GM21529 (cell line): ENCODE measurements around the gene CRADD.
"Not testable (repeated sequence)": the region's sequence is repeated elsewhere in the genome, so short reads cannot be mapped to it uniquely, and the experiment has no call there.

ENCODE experiments used
- ATAC-seq: cut with Tn5 transposase; IDR thresholded peaks from one replicate; pipeline ENCODE4 v1.9.1; 2021; ENCODE audit not compliant: unreplicated experiment

CRADD gene

DNA sequence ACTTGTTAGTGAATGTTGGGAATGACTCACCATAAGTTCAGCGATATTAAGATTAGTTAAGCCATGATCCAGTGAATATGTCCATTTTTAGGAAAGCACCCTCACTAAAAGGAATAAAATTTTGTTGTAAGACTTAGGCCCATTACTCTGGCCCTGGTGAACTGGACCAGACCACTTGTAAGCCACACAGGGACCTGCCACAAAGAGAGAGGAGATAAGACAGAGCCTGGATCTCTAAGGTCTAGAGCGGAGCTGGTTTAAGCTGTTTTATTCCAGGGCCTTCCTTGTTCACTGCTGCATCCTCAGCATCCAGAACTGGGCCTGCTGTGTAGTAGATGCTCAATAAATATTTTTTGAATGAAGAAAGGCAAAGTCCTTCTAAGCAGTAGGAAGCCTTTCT lies 79.1 kb downstream of the CRADD start:
- no peak for ATAC-seq

DNA sequence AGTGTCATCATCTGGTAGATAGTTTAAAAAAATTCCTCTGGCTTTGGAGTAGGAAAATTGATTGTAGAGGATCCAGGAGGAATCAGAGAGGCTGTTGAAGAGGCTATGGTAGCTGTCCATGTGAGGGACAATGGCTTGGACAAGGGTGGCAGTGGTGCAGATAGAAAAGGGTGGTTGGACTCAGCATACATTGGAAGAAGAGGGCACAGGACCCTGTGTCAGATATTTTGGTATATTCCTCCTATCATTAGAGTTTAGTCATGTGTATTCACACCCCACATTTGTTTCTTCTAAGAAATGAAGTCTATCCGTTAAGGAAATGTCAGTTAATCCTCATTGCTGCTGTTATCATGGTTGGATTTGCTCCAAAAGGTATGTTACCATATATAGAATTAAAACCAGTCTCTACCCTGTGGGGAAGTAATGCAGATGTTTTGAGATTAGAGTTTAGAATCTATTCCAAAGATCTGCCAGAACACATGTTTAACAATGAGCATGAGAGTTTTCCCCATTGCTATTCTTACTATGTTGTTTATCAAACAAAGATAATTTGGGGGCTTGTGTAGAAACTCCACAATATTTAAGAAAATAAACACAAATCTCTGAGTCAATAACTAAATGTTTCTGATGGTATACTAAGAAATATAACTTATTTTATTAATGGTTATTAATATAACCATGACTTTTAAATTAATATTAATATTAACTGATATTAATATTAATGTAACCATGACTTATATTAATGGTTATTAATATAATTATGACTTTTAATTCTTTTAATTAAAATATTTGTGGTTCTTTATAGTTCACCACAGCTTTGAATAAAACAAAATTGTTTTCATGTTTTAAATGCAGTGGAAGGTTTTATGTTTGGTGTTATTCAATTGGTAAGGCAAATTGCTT lies 80.9 kb downstream of the CRADD start:
- ATAC-seq = no peak

DNA sequence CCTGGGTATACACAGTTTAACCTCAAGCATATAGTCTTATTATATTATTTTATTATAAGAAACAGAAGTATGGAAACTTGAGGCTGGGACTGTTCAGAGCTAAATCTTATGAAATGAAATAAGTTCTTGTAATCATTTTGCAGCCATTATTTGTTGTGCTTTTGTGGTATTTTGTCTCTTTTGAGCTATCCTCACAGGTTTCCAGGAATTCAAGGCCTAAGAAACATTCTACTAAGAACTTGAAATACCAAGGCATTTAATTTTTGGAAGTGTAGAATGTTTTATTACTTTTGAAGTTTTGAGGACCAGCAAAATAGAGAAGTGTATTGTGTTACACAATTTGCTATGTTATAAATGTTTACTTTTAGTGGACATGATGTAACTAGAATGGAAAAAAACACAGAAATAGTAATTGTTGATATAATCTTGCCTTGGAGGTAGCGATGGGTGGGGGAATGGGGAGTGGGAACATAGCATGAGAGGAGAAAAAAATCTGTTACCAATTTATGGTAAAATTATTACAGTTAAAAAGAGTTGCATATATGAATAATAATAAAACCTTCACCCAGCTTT lies 81.7 kb downstream of the CRADD start:
- ATAC-seq = no peak

DNA sequence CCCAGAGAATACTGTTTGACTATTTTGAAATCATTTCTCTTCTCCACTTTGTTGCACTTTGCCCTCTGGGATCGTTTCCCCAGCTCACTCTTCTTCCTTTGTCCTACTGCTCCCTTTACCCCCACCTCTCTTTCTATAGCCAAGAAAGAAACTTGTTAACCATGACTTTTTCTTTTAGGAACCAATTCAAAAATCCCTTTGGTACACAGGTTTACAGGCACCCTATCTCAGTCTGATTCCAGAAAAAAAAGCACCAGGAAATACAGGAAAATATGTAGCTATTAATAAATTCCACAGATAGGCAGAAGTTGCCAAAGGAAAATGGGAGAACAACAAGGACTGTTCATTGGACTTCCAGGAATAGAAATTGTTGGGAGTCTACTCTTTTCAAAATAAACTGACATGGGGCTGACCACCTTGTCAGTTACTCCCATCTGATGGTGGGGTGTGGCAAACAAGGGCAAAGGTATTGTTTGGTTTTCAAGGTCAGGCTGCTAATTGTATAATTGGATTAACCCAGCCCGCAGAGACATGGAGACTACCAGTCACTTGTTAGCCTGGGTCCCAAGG lies 82.4 kb downstream of the CRADD start:
- no peak for ATAC-seq

DNA sequence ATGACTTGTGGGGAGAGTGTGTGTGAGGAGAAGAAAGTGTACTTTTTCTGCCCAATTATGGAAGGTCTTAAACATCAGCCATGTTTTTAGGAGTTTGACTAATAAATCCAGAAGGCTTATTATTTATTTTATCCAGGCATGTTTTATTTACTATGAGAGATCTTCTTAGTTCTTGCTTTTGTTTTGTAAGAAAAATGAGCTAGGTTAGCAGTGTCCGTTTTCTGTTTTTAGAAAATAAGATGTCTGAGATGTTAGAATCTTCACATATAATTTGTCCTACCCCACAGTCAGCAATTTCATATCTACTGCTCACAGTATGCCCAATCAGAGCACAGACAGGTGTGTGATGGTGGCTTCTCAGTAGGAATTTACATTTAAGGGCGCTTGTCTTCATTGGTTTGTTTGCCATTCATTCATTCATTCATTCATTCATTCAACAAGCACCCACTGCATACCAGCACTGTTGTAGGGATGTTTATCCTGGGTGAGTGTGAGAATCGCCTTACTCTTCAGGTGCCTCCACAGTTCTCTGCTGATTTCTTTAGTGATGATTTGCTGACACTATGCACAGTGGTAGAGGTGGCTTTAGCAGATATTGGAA lies 83.2 kb downstream of the CRADD start:
- no peak for ATAC-seq

DNA sequence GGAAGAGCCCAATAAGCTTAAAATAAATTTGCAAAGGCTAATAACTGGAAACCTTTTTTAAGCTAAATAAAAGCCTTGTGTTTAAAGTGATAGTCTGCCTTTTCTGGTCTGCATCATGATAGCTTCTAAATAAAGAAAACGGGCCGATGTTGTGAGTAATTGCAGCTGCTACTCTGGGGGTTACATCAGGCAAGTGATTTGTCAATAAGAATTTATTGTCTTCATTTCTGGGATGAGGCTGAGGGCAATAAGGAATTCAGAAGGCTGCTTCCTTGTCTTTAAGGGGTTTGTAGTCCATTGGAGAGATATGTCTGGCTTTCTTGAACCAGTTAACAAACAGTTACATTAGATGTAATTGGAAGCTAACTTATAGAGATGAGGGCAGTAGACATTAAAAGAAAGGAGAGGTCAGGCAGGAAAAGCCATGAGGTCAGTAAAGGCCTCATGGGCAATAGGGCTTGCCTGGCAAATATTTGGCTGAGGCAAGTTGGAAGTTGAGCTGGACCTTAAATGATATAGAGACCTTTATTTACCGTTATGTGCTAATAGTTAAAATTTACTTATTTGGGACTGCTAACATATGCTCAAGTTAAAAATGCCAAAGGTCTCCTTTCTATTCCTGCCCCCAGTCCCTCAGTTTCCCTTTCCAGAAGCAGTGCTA lies 85.0 kb downstream of the CRADD start:
- no peak for ATAC-seq

DNA sequence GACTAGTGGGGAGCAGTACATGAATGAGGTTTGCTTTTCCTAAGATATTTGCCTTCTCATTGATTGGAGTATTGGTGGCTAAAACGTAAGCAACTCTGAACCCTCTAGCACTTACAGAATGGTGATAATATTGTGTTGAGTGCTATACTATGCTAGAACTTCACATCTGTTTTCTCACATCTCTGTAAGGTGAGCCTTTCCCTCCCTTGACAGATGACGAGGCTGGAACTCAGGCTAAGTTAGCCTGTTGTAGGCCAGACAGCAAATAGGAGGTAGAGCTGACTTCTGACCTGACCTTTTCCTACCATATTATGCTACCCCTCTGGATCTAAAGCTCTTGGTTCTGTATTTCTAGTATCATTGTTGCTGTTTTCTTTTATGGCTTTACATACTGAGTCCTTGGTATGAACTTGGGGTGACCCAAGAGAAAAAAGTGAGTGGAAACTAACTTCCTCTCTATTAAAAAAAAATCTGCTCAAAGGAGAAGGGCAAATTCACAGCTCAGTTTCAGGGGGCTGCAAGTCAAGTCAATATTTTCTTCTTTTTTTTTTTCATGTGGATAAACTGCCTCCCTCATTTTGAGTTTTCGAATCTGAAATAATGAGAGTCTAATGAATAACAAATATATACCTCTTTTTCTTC lies 85.9 kb downstream of the CRADD start:
- no peak for ATAC-seq

DNA sequence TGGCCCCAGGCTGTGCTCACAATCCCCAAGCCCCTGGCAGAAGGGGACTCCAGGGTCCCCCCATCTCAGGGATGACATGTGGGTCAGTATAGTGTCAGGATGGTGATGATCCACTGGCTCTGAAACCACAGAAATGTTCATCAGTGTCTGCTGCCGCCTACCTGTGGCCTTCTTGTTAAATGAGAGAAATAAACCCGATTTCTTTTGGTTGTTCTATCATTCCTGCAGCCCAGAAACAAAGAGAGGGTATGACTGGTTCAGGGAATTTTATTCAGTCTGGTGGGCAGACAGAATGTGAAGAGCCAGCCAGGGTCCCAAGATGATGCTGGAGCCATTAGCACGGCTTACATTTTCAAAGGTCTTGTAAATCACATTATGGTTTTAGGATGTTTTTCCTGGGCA lies 86.6 kb downstream of the CRADD start:
- ATAC-seq = no peak

DNA sequence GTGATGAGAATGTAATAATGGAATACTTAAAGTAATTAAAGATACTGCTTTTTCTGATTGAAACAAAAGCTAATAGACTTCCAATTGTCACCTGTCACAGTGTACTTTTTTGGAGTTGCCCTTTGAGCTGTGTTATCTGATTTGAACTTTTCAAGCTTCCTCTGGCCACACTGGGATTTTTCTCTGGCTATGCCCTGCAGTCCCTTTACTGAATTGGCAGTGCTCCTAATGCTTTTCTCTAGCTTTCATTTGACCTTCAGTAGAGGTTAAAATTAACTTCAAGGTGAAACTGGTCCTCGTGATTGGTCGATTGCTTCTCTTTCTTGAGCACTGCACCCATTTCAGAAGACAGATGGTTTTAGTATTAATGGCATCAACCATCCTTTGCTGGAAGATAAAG lies 89.2 kb downstream of the CRADD start:
- ATAC-seq = no peak

DNA sequence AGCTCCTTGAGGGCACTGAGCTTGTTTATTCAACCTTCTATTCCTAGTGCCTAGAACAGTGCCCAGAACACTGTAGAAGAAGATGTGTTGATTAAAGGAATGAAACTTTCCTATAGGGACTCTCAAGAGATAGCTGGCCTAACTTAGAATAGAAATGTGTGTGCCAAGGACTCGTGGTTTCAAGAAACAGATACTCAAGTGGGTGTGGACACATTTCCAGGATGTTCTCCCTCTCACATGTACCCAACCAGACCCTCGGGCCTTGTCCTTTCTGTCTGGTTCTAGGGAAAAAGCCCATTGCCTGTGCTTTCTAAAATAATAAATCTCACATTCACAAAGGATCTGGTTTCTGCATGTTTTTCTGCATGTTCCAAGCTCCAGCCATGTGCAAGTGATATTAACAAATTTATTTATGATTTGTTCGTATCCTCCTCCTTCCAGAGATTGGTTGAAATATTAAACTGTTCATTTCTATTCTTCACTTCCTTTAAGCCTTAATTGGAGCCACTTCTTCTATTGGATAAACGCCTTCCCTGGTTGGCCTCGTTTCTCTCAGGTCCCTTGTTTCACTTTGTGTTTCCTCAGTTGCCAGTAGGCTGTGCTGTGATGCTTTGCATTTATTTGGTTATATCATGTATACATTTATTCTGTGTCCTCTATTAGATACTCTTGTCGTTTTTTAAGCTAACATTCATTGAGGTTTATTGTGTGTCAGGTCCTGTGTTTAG lies 89.8 kb downstream of the CRADD start:
- no peak for ATAC-seq

DNA sequence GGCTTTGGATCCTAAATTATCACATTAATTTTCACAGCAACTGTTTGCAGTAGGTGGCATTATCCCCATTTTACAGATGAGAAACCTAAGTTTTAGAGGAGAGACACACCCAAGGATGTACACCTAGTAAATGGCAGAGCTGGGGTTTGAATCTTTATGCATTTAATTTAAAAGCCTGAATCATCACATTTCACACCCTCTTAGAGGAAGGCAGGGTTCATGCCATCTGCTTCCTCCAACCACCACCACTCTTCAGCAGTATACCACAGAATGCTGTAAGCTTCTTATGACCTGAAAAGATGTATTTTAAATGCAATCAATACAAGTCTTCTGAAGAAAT lies 90.3 kb downstream of the CRADD start:
- ATAC-seq = no peak

DNA sequence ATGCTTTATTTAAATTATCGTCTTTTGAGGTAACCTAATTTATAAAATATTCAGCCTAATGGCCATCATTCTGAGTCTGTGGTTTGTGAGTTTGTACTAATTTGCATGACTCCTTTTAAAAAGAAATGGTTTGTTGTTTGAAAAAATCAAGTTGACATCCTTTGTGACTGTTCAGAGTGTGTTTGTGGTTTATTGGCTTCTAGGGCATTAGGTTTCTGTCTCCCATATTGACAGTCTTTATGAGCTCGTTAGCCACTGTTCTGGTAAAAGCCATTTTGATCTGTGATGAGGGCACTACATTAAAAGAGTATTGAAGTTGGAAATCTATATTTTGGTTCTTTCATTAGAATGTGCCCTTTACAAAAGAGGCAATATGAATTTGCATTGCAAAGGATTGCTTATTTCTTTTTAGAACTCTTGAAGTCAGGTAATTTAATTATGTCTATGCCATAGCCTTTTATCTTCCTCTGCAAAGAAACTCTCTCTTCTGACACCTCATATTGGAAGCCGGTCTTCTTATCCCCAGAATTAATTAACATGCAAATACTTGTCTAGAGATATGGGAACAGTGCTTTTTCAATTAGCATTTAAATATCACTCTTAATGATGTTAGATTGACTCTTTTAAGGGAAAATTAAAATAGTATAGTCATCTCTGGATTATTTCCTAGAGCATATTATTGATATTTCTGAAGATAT lies 95.0 kb downstream of the CRADD start:
- ATAC-seq = no peak

DNA sequence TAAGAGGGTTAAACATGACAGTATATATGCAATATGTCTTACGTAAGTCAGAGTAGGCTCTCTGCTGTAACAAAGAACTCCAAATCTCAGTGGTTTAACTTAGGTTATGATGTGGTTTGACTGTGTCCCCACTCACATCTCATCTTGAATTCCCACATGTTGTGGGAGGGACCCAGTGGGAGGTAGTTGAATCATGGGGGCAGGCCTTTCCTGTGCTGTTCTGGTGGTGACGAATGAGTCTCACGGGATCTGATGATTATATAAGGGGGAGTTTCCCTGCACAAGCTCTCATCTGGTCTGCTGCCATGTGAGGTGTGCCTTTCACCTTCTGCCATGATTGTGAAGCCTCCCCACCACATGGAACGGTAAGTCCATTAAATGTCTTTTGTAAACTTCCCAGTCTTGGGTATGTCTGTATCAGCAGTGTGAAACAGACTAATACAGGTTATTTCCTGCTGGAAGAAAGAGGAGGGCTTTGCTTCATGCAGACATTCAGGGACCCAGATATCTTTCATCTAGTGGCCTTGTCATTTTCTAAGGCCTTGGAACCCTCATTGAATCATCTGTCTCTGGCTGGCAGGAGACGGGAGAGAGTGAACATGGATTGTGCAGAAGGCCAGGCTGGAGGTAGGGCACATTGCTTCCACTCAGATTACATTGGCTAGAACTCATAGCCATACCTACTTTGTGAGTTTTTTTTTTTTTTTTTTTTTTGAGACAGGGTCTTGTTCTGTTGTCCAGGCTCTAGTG lies 96.1 kb downstream of the CRADD start:
- no peak for ATAC-seq

DNA sequence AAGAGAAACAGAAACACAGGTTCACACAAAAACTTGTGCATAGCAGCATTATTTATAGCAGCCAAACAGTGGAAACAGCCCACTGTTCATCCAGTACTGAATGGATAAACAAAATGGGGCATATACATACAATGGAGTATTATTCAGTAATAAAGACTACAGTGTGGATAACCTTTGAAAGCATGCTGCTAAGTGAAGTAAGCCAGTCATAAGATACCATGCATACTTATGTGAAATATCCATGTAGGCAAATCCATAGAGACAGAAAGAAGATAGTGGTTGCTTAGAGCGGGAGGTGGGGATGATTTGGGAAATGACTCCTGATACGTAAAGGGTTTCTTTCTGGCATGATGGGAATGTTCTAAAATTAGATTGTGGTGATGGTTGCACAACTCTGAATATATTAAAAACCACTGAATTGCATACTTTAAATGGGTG lies 99.4 kb downstream of the CRADD start:
- ATAC-seq = no peak

DNA sequence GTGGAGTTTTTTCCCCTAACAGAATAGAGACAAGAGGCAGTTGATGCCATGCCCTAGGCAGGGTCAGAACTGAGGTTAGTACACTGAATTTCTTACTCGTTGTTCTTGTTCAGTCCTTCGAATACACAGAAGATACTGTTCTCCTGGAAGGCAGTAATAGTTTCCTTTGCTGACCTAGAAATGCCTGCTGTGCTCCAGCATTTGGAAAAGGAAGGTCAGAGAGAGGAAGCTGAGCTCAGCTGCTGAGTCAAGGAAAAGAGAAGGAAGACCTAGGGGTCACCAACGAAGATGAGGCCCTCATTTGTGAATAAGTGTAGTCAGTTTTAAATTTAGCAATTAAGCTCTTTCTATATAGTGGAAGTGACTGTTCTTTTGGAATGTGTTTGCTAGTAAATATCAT lies 100.1 kb downstream of the CRADD start:
- ATAC-seq = no peak

DNA sequence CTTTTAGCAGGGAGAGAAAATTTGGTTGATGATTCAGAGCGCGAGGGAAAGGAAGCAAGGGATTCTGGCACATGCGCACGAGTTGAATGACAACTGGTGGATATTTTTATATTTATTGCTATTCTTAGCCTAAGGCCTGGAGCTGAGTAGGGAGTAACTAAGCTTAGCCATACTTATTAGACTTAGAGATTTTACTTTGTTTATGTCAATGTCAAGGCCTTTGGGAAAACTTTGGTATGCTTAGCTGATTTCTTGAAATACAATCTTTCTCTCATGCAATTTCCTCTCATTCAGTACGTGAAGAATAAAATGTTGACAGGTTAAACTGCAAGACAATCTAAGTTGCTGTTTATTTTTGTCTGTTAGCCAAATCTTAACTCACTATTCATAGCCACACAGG lies 101.1 kb downstream of the CRADD start:
- no peak for ATAC-seq

DNA sequence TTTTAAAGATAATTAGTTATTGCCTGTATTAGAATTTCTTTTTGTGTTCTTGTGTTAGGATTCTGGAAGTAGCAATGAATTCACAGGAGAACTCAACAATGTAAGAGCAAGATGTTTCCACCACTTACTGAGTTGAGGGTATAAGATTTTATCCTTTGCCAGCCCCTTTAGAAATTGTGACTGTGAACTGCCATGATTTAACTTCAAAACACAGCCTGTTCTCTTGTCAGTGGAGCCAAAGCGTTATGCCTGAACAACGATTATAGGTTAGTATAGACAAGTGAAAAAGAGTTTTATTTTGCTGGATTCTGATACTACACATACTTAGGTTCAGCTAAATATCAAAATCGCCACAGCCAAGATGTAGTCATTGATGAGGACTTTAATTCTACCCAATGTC lies 101.6 kb downstream of the CRADD start:
- no peak for ATAC-seq

DNA sequence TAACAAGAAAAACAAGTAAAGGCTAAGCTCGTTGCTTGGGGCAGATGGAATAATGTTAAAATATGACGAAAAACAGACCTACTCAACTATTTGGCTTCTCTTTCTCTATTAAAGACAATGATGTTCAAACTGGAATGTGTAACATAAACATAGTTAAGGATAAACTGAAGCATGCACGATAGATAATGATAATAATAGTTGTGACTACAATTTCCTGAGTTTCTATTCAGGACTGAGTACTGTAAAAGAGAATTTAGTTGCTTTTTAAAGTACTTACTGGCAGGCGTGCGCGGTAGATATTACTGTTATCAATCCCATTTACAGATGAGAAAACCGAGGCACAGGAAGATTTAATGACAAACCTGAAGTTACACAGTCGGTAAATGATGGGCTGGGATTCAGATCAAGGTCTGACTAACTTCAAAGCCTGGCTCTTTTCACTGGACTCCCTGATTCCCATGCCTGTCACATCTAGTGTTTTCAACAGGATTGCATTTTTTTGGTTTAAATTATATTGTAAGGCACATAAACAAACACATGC lies 103.0 kb downstream of the CRADD start:
- no peak for ATAC-seq

DNA sequence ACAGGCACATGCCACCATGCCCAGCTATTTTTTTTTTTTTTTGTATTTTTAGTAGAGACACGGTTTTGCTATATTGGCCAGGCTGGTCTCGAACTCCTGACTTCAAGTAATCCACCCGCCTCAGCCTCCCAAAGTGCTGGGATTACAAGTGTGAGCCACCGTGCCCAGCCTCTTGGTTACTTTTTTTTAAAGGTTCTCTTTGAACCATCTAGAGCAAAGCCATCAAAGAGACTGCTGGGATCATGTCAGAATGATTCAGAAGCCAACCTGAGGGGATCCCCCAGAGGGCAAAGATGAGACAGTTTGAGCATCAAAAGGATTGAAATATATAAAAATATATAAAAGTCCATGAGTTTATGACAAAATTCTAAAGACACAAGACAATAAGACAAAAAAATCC lies 103.7 kb downstream of the CRADD start:
- ATAC-seq = not testable (repeated sequence)
